ENCODE data around the gene KCNH8.

KCNH8 gene

DNA sequence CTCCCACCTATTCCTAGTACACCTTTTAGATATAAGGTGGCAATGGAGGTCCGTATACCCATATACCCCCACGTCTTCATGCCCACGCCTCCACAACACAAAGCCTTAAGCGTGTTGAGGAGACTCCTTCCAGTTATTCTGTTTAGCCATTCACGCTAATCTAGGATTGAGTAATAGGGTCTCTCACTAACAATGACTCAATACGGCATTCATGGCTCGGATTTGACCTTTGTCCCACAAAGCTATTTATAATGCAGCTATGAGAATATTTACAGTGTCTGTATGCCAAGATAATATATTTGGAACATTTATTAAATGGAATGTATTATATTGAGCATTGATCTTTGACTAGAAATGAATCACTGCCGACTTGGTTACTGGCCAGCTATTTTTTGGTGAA is 215.8 kb downstream of the KCNH8 start:
- peak; percentile 23 for DNase-seq (ENCODE audit: low spot score)

DNA sequence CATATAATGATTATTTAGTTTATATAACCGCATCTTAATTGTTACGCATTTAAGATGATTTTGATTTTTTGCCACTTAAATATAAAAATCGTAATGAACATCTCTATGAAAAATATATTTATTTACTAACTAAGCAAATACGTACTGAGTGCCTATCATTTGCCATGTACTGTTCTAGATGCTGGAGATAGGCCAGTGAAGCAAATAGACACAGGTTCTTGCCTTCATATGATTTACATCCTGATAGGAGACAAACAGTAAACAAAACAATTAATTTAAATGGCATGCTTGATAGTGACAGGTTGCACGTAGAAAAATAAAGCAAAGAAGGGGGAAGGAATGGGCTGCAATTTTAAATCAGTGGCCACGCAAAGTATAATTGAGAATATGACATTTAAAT is 217.2 kb downstream of the KCNH8 start:
- no peak for DNase-seq (ENCODE audit: low spot score)

DNA sequence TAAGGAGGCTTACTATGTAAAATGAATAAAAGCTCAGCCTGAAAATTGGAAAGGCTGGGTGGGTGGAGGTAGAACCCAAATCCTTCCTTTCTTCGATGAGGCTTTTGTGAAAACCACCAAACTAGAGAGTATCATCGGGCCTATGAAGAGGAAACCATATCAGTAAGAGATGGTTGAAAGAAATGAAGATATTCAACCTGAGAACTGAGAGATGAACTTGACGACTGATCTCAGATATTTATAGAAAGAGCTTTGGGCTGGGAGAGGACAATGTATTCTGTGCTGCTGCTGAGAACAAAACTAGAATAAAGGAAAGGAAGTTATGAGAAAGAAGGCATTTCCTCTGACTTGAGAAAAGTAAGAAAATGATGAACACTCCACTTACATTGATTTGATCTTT is 236.6 kb downstream of the KCNH8 start:
- DNase-seq (ENCODE audit: low spot score): no peak

DNA sequence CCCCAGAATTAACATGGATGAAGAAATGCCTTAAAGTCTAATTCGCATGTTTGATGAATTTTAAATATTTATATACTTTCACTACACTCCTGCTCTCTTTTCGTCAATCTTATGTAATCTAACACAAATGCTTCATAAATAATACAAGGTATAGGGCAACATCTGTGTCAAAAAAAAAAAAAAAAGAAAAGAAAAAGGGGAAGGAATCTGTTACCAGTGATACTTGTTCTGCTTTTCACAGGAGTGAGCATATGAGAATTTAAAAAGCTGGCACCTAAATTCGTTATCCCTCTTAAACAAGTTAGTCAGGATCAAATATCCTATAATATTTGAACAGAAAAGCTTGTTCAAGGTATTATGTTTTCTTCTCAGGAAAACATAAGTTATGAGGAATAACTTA is 243.8 kb downstream of the KCNH8 start:
- no peak for DNase-seq (ENCODE audit: low spot score)

DNA sequence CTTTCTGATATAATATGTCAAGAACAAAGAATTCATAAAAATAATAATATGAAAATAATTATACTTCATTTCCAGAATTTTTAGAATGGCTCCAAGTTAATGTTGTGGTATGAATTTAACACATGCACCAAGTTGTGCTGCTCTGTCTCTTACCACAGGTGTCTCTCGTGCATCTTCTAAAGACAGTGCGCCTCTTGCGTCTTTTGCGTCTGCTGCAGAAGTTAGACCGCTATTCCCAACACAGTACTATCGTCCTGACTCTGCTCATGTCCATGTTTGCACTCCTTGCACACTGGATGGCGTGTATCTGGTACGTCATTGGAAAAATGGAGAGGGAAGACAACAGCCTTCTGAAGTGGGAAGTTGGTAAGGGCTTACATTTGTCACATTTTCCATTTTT is 246.6 kb downstream of the KCNH8 start:
- DNase-seq (ENCODE audit: low spot score): no peak

DNA sequence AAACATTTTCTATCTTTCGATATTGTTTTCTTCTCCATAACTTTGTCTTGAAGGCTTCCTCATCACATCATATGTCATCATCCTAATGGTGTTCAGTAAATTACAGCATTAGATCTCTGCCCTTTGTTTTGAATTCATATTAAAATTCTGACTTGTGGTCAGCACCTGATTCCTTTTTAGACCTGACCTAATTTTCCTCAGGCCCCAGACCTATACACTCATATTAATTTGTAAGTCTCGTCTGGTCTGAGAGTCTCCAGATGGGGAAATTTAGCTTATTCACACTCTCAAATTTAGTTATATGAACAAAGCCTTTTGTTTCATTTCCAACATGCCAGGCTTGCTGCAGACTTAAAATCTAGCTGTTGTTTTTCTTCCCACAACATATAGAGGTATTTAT is 248.4 kb downstream of the KCNH8 start:
- DNase-seq (ENCODE audit: low spot score): no peak

DNA sequence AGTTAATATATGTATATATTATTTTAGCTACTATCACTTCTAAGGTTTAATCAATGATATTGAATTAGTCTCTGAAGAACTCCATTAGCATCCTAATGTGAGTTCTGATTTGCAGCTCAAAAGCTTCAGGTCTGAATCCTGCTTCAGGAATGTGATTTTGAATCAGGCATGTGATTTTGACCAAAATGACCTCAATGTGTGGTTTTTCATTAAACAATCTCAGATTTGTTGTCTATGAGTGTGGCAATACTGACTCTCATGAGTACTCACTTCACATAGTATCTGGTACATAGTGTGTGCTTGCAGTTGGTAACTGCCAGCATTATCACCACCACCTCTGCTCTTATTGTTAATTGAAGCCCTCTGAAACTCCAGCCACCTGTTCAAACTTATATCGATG is 251.0 kb downstream of the KCNH8 start:
- DNase-seq (ENCODE audit: low spot score): no peak

DNA sequence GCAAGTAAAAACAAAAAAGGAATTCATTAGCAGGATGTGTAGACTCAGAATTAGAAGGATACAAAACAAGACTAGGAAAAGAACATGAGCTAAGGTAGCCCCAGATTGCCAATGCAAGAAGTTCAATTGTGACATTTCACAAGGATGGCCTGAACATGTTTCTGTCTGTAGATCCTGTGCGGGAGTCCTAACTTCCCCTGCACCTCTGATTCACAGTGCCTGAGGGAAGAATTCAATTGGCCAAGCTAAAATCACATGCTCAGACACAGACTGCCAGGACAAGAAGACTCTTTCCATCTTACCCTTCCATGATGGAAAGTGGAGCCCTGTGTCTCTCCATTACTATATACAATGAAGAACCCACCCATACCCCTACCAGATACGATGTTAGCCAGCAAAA is 251.5 kb downstream of the KCNH8 start:
- no peak for DNase-seq (ENCODE audit: low spot score)

DNA sequence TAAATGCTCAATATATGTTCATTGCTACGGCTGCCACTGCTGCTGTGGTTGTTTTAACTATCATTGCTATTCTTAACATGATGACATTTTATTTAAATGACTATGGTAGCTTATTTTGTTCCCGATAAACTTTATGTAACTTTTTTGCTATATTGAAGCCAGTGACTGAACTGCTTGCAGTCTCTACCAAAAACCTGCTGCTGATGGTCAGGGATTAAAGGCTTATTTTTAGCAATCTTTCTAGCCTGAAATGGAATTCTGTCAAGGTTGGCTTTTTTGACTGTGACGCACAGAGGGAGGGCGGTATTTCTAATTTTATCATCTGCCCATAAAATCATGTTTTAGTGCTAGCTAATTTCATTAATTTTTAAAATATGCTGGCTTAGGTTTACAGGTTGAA is 271.8 kb downstream of the KCNH8 start:
- DNase-seq (ENCODE audit: low spot score): no peak

DNA sequence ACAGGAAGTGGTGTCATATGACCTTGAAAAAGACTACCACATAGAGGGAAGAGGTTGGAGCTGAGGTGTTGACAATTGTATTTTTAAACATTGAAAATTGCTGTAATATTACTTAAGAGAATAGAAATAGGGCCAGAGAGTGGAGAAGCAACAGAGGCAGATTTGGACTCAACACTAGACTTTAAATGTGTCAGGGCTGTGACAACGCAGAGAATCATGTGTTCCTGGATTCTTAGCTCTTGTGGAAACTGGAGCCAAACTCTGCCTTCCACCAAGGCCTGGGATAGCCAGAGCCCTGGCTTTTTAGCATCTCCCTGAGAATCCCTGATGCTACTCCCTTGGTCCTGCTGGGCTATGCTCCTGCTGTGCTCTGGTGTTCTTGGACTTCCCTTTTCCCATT is 277.5 kb downstream of the KCNH8 start:
- DNase-seq (ENCODE audit: low spot score): no peak

DNA sequence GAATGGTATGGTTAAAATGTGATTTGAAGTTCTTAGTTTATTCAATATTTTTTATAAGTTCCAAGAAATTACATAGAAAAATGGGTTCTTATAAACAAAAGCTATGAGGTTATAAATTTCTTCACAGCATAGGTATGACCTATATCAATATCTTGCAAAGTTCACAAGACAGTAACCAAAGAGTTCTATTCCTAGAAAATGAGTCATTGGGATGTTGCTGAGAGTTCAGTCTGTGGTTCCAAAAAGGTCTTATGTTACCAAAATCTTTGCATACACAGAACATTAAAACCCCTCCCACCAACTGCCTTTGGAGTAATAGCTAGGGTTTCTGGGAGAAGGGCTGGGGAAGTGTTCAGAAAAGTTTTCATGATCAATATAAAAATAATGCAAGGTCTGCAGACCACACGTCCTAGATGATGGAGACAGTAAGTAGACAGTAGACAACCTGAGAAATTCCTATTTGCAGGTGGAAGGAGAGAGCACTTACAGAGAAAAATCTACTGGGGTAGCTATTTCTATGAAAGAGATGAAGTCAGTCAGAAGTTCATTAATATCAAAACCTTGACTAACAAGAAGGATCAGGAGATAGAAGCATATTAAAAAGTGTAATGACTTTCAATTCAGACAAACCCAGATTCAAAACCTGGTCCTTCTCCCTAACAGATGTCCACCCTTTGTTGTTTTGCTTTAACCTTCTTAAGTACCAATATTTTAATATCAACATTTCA is 279.3 kb downstream of the KCNH8 start:
- DNase-seq (ENCODE audit: low spot score): no peak

DNA sequence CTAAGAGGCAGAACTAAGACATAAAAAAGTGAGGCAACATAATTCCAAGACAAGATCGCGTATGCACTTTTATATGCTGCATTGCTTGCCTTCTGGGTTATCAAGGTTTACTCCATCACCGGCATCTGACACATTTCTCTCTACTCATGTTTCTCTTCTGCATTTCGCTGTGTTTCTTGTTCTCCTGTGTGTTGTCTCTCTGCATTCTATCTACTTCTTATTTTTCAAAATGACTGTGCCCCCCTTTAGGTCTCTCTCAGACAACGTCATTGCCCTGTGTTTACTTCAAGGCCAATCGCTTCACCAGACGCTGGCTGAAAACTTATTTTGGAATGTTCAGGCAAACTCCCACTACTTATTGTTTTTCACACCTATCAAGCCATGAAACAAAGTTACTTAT is 280.4 kb downstream of the KCNH8 start:
- no peak for DNase-seq (ENCODE audit: low spot score)

DNA sequence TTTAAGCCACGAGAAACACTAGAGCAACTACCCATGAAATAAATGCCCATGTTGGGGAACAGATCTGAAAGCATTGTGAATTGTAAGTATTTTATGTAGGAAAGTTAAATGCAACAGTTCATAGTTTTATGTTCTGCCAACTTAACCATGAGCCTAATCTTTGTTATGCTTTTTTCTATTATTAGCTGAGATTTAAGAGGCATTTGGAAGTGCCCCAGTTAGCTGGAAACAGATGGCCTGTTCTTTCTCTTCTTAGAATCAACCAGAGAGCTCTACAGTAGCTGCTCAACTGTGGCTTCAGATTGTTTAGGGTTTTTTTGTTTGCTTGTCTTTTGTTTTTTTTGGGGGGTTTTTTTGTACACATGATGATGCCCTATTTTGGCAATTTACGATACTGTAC is 284.4 kb downstream of the KCNH8 start:
- no peak for DNase-seq (ENCODE audit: low spot score)

DNA sequence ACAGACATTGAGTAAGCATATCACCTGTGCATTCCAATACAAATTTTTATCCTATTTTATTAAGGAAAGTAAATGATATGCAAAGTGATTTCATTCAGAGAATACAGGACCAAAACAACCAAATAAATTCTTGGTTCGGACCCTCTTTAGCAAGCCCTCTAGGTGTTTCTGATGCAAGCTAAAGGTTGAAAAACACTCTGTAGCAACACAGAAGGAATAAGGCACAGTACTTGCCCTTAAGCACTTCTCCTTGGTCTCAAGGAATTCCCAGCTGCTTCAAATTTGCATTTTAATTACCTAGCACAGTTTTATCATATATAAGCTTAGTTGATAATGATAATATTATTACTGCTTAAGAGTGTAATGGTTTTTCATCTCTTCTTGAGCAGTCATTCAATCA is 288.4 kb downstream of the KCNH8 start:
- no peak for DNase-seq (ENCODE audit: low spot score)

DNA sequence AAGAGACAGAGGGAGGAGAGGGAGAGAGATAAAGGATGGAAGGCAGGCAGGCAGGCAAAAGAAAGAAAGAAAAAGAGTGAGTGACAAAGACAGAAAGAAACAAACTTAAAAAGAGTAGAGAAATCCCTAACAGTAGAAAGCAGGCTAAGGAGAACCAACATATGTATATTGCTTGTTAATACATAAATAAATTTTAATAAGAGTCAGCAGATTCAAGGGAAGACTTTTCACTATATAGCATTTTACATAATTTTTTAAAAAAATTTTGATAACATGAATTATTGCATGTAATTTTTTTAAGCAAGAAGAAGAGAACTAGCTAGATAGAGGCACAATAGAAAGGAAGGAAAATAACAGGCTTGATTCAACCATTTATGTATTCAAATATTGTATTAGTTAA is 291.6 kb downstream of the KCNH8 start:
- no peak for DNase-seq (ENCODE audit: low spot score)

DNA sequence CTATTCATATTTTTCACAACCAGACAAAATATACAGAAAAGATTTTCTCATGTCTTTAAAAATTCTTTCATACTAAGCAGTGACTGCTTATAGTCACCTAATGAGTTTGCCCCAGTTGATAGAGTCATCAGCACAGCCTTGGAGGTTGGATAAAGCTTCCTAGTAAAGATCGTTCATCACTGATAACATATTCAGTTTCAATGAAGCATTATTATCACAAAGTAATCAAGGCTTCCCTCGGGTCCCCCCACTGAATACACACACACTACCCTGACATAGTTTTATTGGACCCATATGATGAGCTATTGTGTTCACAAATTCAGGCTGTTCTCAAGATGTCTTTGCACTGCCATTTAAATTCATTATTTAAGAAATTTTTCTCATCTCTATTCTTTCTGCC is 297.8 kb downstream of the KCNH8 start:
- no peak for DNase-seq (ENCODE audit: low spot score)

DNA sequence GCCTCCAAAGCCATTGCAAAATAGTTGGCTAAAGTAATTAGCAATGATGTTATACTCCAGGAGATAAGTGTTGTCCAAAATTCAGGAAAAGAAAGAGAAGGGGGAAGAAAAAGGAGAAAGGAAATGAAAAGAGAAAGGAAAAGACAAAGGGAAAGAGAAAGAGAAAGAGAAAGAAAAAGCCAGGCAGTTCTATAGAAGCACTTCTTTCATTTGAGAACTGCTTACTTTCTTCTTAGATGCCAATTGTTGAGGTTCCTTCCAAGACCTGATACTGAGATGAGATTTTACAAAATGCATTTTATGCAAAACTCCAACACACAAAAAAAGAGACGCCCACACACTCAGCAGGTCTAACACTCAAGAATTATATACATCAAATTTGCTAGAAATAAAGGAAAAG is 298.4 kb downstream of the KCNH8 start:
- DNase-seq (ENCODE audit: low spot score): no peak

DNA sequence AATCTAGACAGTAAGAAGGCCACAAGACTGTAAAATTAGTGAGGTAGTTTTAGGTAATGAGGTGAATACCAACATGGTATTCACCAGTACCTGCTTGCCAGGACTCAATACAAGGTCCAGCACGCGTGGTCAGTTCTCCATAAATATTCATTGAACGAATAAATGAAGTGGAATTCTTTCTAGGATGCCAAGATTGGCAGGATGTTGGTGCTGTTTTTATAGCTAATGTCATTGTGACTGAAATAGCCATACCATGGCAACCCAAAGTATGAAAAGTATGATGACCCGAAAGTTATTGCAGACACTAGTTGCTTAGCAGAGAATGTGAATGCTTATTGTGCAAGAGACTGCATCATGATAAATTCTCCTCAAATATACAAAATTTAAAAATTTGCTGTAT is 307.2 kb downstream of the KCNH8 start:
- no peak for DNase-seq (ENCODE audit: low spot score)

DNA sequence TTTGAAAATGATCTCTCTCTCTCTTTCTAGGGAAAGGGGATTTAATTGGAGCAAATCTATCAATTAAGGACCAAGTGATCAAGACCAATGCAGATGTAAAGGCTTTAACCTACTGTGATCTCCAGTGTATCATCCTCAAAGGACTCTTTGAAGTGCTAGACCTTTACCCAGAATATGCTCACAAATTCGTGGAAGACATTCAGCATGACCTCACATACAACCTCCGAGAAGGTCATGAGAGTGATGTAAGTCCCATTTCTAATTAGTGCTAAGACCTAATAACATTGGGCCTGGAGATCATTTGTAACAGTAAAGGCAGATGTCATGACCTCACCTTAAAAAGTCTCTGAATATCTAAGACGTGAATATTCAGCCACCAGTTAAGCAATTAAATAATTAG is 308.4 kb downstream of the KCNH8 start:
- no peak for DNase-seq (ENCODE audit: low spot score)

DNA sequence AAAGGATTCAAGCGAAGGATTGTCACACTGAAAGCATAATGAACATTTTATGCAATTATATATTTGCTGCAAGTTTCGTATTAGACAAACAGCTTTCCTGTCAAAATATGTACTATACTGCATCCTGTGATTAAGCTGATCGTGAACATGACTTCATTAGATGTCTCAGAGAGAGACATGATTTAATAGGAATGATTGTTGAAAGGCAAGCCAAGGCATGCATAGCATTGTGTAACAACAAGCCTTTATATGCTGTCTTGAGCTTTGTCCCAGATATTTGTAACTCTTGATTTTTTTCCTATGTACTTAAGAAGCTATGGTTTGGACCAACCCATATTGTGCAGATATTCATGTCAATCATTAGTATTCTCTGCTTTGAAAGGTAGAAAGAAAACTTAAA is 309.1 kb downstream of the KCNH8 start:
- no peak for DNase-seq (ENCODE audit: low spot score)

DNA sequence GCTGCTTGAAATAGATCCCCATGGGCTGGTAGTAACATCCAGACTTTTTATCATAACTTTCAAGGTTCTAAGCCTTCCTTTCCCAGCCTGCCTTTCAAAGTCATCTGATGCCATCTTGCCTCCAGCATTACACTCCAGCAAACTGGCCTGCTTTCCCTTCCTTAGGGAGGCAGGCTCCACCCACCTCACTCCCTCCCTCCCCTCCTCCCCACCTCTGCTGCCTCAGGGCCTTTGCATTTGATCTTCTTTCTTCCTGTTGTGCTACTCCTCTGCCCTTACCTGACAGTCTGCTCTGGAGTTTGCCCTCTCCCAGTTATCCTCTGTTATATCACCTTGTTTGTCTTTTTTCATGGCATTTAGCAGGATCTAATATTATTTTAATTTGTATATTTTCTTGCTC is 319.5 kb downstream of the KCNH8 start:
- no peak for DNase-seq (ENCODE audit: low spot score)

DNA sequence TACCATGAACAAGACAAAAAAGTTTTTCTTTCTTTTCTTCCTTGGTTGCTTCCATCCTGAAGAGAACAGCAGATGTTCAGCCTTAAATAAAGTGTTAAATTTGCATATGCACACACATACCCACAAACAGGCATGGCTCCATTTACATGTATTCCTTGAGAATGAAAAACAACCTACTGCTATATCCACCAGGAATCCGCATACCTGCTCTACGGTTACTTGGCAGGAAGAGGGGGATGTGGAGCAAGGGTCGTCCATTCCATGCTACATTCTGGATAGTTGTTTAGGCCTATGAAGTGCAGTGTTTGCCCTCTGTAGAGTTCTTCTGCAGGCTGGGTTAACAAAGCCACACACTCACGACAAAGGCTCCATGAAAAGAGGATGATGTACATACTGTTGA is 322.8 kb downstream of the KCNH8 start:
- DNase-seq (ENCODE audit: low spot score): no peak

DNA sequence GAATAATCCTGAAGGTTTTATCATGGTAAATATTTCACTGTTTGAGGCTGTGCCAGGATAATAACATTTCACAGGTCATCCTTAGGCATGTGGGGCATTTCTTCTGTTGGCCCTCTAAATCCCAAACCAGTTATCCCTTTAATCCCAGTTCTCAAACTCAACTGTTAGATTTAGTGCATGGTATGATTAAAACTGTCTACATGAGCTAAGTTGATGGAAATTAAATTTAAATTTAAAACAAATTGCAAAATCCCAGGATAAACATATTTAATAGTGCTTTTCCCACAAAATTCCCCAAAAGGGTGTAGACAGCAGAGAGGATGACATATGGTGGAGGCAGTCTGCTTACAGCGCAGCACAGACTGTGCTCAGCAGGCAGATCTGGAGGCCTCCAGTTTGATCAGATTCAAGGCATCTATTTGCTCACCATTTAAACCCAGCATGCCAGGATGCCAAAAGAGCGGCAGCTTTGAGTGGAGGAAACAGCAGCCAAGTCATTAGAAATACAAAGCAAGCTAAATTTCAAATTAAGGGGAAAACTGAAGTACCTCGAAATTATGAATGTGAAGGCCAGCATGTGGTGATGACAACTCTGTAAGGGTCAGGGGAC is 325.8 kb downstream of the KCNH8 start:
- DNase-seq (ENCODE audit: low spot score): no peak

DNA sequence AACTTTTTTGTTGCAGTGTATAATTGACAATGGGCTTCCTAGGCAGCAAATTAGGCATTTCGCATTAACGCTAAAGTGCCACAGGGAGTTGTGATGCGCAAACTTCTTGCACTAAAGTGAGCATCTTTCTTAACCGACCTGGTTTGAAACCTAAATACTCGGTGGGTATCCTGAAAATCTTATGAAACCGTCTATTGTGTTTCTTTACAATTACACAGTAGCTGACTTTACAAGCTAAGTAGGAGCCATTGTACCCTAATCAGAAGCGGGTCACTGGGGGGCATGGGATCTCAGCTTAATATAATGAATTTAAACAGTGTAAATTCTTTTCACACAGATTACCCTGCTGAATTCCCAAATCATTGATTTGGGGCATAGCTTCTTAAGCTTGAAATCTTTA is 328.0 kb downstream of the KCNH8 start:
- no peak for DNase-seq (ENCODE audit: low spot score)

Data from HuH-7 (cell line).